WTC11 (cell line): Measurements from ENCODE around the gene SEMA7A. TPM values are rescaled to one million over a fixed set of nuclear protein-coding genes. Genes with fewer than 3 reads are reported as not detected.
A peak's percentile ranks its signal among the peaks of the same experiment; 100 is the strongest.

Source experiments
- ATAC-seq: fragments of 200-7000 bp; cut with Tn5 transposase; 2 replicates; pipeline ENCODE4 v1.10.0; 2021; ENCODE audit warnings: mild to moderate bottlenecking, moderate library complexity
- CTCF ChIA-PET: fragments of 300-600 bp; sonication (Branson Sonifier 250); formaldehyde crosslinking; loops from one replicate; lab custom pipeline; 2021; ENCODE audit warnings: antibody characterized with exemption; lab: Charles Lee
- POLR2A ChIA-PET: fragments of 350-600 bp; sonication (Branson Sonifier 250); formaldehyde crosslinking; loops from one replicate; lab custom pipeline; 2021; ENCODE audit warnings: antibody characterized with exemption; lab: Charles Lee
- DNase-seq: peaks from one replicate; pipeline ENCODE4 v3.0.0; 2021; ENCODE audit warnings: low spot score
- H3K27ac Mint-ChIP-seq: 2 replicates; pipeline ENCODE4 v1.8.0; 2021; ENCODE audit warnings: mixed read lengths
- H3K27me3 Mint-ChIP-seq: 2 replicates; pipeline ENCODE4 v1.8.0; 2021; ENCODE audit warnings: low read depth, mild to moderate bottlenecking, moderate library complexity, mixed read lengths
- H3K36me3 Mint-ChIP-seq: 2 replicates; pipeline ENCODE4 v1.8.0; 2021; ENCODE audit warnings: mixed read lengths
- H3K4me1 Mint-ChIP-seq: 2 replicates; pipeline ENCODE4 v1.8.0; 2022; ENCODE audit warnings: mixed read lengths
- H3K4me3 Mint-ChIP-seq: 2 replicates; pipeline ENCODE4 v1.8.0; 2021; ENCODE audit warnings: mild to moderate bottlenecking, moderate library complexity, mixed read lengths
- H3K9me3 Mint-ChIP-seq: 2 replicates; pipeline ENCODE4 v1.8.0; 2021; ENCODE audit warnings: mixed read lengths
- ATF6 ChIP-seq: sonication (generic); formaldehyde crosslinking; IDR thresholded peaks from 2 replicates; pipeline ENCODE4 v1.8.1; 2023; ENCODE audit warnings: mild to moderate bottlenecking, missing genetic modification reagents
- CBFB ChIP-seq: sonication (generic); formaldehyde crosslinking; IDR thresholded peaks from 2 replicates; pipeline ENCODE4 v1.8.1; 2022; ENCODE audit warnings: mild to moderate bottlenecking, low read depth, missing genetic modification reagents
- CREB1 ChIP-seq: sonication (generic); formaldehyde crosslinking; IDR thresholded peaks from 2 replicates; pipeline ENCODE4 v1.8.0; 2023; ENCODE audit warnings: mild to moderate bottlenecking, missing genetic modification reagents
- CREM ChIP-seq: sonication (generic); formaldehyde crosslinking; IDR thresholded peaks from 2 replicates; pipeline ENCODE4 v1.8.1; 2022; ENCODE audit warnings: mild to moderate bottlenecking, missing genetic modification reagents, moderate library complexity
- CTCF ChIP-seq: fragments of 200-600 bp; IDR thresholded peaks from 2 replicates; pipeline ENCODE4 v1.8.0; 2022; ENCODE audit warnings: antibody characterized with exemption
- E2F1 ChIP-seq: sonication (generic); formaldehyde crosslinking; IDR thresholded peaks from 2 replicates; pipeline ENCODE4 v1.8.0; 2022; ENCODE audit warnings: mild to moderate bottlenecking, missing genetic modification reagents
- FOXJ3 ChIP-seq: sonication (generic); formaldehyde crosslinking; IDR thresholded peaks from 2 replicates; pipeline ENCODE4 v1.9.0; 2021; ENCODE audit warnings: missing genetic modification reagents, mild to moderate bottlenecking, borderline replicate concordance
- GTF2I ChIP-seq: fragments of 250-450 bp; sonication (Bioruptor Pico); conservative IDR thresholded peaks from 2 replicates; pipeline ENCODE4 v1.4.0; 2021; ENCODE audit warnings: mild to moderate bottlenecking
- JAZF1 ChIP-seq: fragments of 250-450 bp; sonication (Bioruptor Pico); IDR thresholded peaks from 2 replicates; pipeline ENCODE4 v1.9.0; 2021; ENCODE audit warnings: moderate library complexity, mild to moderate bottlenecking, inconsistent platforms
- KAT7 ChIP-seq: sonication (generic); formaldehyde crosslinking; IDR thresholded peaks from 2 replicates; pipeline ENCODE4 v1.8.1; 2023; ENCODE audit warnings: missing genetic modification reagents, mild to moderate bottlenecking, borderline replicate concordance
- MLX ChIP-seq: sonication (generic); formaldehyde crosslinking; IDR thresholded peaks from 2 replicates; pipeline ENCODE4 v1.8.1; 2023; ENCODE audit warnings: mild to moderate bottlenecking, missing genetic modification reagents, moderate library complexity
- NFYB ChIP-seq: sonication (generic); formaldehyde crosslinking; conservative IDR thresholded peaks from 2 replicates; pipeline ENCODE4 v1.8.0; 2022; ENCODE audit warnings: low read depth, missing genetic modification reagents
- NR1H2 ChIP-seq: sonication (generic); formaldehyde crosslinking; IDR thresholded peaks from 2 replicates; pipeline ENCODE4 v1.9.0; 2021; ENCODE audit warnings: mild to moderate bottlenecking, moderate library complexity, missing genetic modification reagents
- OVOL2 ChIP-seq: fragments of 250-450 bp; sonication (Bioruptor Pico); IDR thresholded peaks from 2 replicates; pipeline ENCODE4 v1.9.0; 2021; ENCODE audit warnings: mild to moderate bottlenecking, borderline replicate concordance
- RELA ChIP-seq: sonication (generic); formaldehyde crosslinking; IDR thresholded peaks from 2 replicates; pipeline ENCODE4 v1.8.1; 2022; ENCODE audit warnings: missing genetic modification reagents, mild to moderate bottlenecking, borderline replicate concordance
- RORB ChIP-seq: fragments of 250-450 bp; sonication (Bioruptor Pico); IDR thresholded peaks from 2 replicates; pipeline ENCODE4 v1.9.0; 2021; ENCODE audit warnings: mild to moderate bottlenecking
- SMAD3 ChIP-seq: sonication (generic); formaldehyde crosslinking; IDR thresholded peaks from 2 replicates; pipeline ENCODE4 v1.8.0; 2022; ENCODE audit warnings: missing genetic modification reagents, mild to moderate bottlenecking, borderline replicate concordance
- SOX15 ChIP-seq: fragments of 250-450 bp; sonication (Bioruptor Pico); IDR thresholded peaks from 2 replicates; pipeline ENCODE4 v1.9.0; 2021; ENCODE audit warnings: mild to moderate bottlenecking
- SP1 ChIP-seq: sonication (generic); formaldehyde crosslinking; conservative IDR thresholded peaks from 2 replicates; pipeline ENCODE4 v1.8.1; 2022; ENCODE audit warnings: missing genetic modification reagents
- USF1 ChIP-seq: sonication (generic); formaldehyde crosslinking; IDR thresholded peaks from 2 replicates; pipeline ENCODE4 v1.8.0; 2022; ENCODE audit warnings: mild to moderate bottlenecking, missing genetic modification reagents
- ZNF121 ChIP-seq: sonication (generic); formaldehyde crosslinking; IDR thresholded peaks from 2 replicates; pipeline ENCODE4 v1.8.0; 2023; ENCODE audit warnings: missing genetic modification reagents
- ZNF263 ChIP-seq: sonication (generic); formaldehyde crosslinking; IDR thresholded peaks from 2 replicates; pipeline ENCODE4 v1.8.1; 2022; ENCODE audit warnings: low read depth, mild to moderate bottlenecking, moderate library complexity, missing genetic modification reagents
- total RNA-seq: library from RNA; stranded (reverse); gene quantifications from 3 replicates; pipeline ENCODE4 v1.2.3, GENCODE V29; 2021
- TF ChIP-seq, protein P1 (sequence below): sonication (generic); formaldehyde crosslinking; IDR thresholded peaks from 2 replicates; pipeline ENCODE4 v1.8.1; 2023; ENCODE audit warnings: mild to moderate bottlenecking, moderate library complexity, missing genetic modification reagents

SEMA7A gene
- total RNA-seq, 1 experiment from 2014 or later, result 17.9 TPM

- ATAC-seq, result peak; percentile 93
- Mint-ChIP-seq H3K27me3 (no peaks in the 10 kb centered on the region; the same call in 1 of the 2 replicates), H3K27ac (no peak overlapping the region), H3K9me3 (no peaks in the 10 kb centered on the region), H3K4me1 (peaks cover 12% of the 10 kb centered on the region), H3K36me3 (no peaks in the 10 kb centered on the region), H3K4me3 (no peak overlapping the region)
- peak; percentile 95 for DNase-seq
- POLR2A ChIA-PET, result interaction anchor here (1.1 kb wide), 2 partner anchors 61 to 79 kb away, joined by 3 to 4 read pairs; partner anchors contain the start of gene UBL7
- TF ChIP-seq NFYB (CRISPR knock-in tag) (peak; percentile 34), ZNF263 (CRISPR knock-in tag) (no peak), SOX15 (no peak), CTCF (peak; percentile 95), SMAD3 (CRISPR knock-in tag) (peak; percentile 54; the same call in 1 of the 2 replicates)
- CTCF ChIA-PET, result interaction anchor here (0.6 to 2.4 kb wide), 49 partner anchors 9 to 409 kb away, joined by 3 to 136 read pairs (median 4); partner anchors contain the start of genes ARID3B, CYP11A1, SEMA7A and UBL7
Measured at GRCh38 chr15:74382004-74382816, 51.5 kb downstream of the SEMA7A start.

DNA sequence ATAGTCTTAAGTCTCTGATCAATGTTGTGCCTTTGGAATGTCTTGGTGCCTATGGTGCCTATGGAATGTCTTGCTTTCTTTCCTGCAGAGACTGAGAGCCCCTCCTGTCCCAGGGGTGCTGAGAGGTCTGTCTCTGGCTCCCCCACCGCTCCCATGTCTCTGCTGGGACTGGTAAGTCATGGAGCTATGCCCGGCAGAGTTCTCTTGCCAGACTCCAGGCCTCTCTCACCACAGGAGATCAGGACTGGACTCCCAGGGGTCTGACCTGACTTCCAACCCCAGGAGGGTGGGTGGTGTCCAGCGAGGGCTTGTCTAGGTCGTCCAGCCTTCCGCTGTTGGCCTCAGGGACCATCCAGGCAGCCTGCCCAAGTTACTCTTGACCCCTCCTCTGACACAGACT lies 52.3 kb downstream of the SEMA7A start:
- H3K4me1 Mint-ChIP-seq, result peaks cover 12% of the 10 kb centered on the region
- H3K4me3 Mint-ChIP-seq, result no peak overlapping the region
- ChIA-PET CTCF (interaction anchor here (0.7 to 2.4 kb wide), 10 partner anchors 8 to 390 kb away, joined by 3 to 136 read pairs (median 9); partner anchors contain the start of genes SEMA7A and UBL7), POLR2A (interaction anchor here (0.6 kb wide), 1 partner anchor 82 kb away, joined by 5 read pairs; no protein-coding TSS in a partner anchor)
- DNase-seq, result no peak
- no peaks in the 10 kb centered on the region; the same call in 1 of the 2 replicates for H3K27me3 Mint-ChIP-seq
- H3K27ac Mint-ChIP-seq, result no peak overlapping the region
- no peaks in the 10 kb centered on the region for H3K9me3 Mint-ChIP-seq
- ATAC-seq, result no peak
- H3K36me3 Mint-ChIP-seq, result no peaks in the 10 kb centered on the region
- TF ChIP-seq RELA (CRISPR knock-in tag) (no peak), RORB (CRISPR knock-in tag) (no peak), ATF6 (CRISPR knock-in tag) (no peak), CREB1 (CRISPR knock-in tag) (no peak), ZNF121 (CRISPR knock-in tag) (no peak), CBFB (CRISPR knock-in tag) (no peak), MLX (no peak), SP1 (CRISPR knock-in tag) (no peak), ZNF263 (CRISPR knock-in tag) (no peak), JAZF1 (no peak), E2F1 (no peak), FOXJ3 (CRISPR knock-in tag) (no peak), USF1 (CRISPR knock-in tag) (no peak), CREM (CRISPR knock-in tag) (no peak), OVOL2 (CRISPR knock-in tag) (no peak), GTF2I (CRISPR knock-in tag) (no peak), KAT7 (CRISPR knock-in tag) (no peak), NR1H2 (no peak)
- TF ChIP-seq, protein P1, sequence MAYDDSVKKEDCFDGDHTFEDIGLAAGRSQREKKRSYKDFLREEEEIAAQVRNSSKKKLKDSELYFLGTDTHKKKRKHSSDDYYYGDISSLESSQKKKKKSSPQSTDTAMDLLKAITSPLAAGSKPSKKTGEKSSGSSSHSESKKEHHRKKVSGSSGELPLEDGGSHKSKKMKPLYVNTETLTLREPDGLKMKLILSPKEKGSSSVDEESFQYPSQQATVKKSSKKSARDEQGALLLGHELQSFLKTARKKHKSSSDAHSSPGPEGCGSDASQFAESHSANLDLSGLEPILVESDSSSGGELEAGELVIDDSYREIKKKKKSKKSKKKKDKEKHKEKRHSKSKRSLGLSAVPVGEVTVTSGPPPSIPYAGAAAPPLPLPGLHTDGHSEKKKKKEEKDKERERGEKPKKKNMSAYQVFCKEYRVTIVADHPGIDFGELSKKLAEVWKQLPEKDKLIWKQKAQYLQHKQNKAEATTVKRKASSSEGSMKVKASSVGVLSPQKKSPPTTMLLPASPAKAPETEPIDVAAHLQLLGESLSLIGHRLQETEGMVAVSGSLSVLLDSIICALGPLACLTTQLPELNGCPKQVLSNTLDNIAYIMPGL, result no peak
